HepG2 (cell line): ENCODE results near the gene FCN3. TPM values are rescaled to one million over a fixed set of nuclear protein-coding genes. Genes with fewer than 3 reads are reported as not detected.
A peak's percentile ranks its signal among the peaks of the same experiment; 100 is the strongest.

Source experiments
- AGO1 ChIP-seq: fragments of 200-400 bp; formaldehyde crosslinking; IDR thresholded peaks from 2 replicates; pipeline ENCODE4 v1.6.1; 2017; ENCODE audit warnings: mild to moderate bottlenecking, low read depth, low read length, moderate library complexity; ENCODE audit not compliant: poor library complexity, severe bottlenecking
- CBFB ChIP-seq: sonication (generic); formaldehyde crosslinking; IDR thresholded peaks from 2 replicates; pipeline ENCODE4 v1.4.0; 2020; ENCODE audit warnings: missing genetic modification reagents
- CEBPZ ChIP-seq: IDR thresholded peaks from 2 replicates; pipeline ENCODE4 v1.6.1; 2012; ENCODE audit warnings: low read length, improper control_type of control experiment
- HNRNPL ChIP-seq: fragments of 200-400 bp; formaldehyde crosslinking; IDR thresholded peaks from 2 replicates; pipeline ENCODE4 v1.6.1; 2017; ENCODE audit warnings: mild to moderate bottlenecking, low read depth, low read length
- MEIS1 ChIP-seq: sonication (generic); formaldehyde crosslinking; IDR thresholded peaks from 2 replicates; pipeline ENCODE4 v1.9.0; 2021; ENCODE audit warnings: mild to moderate bottlenecking, missing genetic modification reagents, moderate library complexity, borderline replicate concordance
- PAXIP1 ChIP-seq: sonication (generic); formaldehyde crosslinking; conservative IDR thresholded peaks from 2 replicates; pipeline ENCODE4 v1.4.0; 2020; ENCODE audit warnings: mild to moderate bottlenecking, missing genetic modification reagents, moderate library complexity
- POGK ChIP-seq: sonication (generic); formaldehyde crosslinking; conservative IDR thresholded peaks from 2 replicates; pipeline ENCODE4 v1.8.0; 2022; ENCODE audit warnings: mild to moderate bottlenecking, moderate library complexity, missing genetic modification reagents
- RFXAP ChIP-seq: sonication (generic); formaldehyde crosslinking; IDR thresholded peaks from 2 replicates; pipeline ENCODE4 v1.4.0; 2020; ENCODE audit warnings: missing genetic modification reagents, borderline replicate concordance
- SPEN ChIP-seq: sonication (generic); formaldehyde crosslinking; IDR thresholded peaks from 2 replicates; pipeline ENCODE4 v1.5.1; 2020; ENCODE audit warnings: low read depth, mild to moderate bottlenecking, missing genetic modification reagents
- TFE3 ChIP-seq: IDR thresholded peaks from 2 replicates; pipeline ENCODE4 v1.6.1; 2016
- ZGPAT ChIP-seq: IDR thresholded peaks from 2 replicates; pipeline ENCODE4 v1.6.1; 2016; ENCODE audit warnings: mild to moderate bottlenecking
- ZNF205 ChIP-seq: IDR thresholded peaks from 2 replicates; pipeline ENCODE4 v1.6.1; 2018; ENCODE audit warnings: missing biosample characterization, missing genetic modification reagents
- ZNF331 ChIP-seq: sonication (generic); formaldehyde crosslinking; IDR thresholded peaks from 2 replicates; pipeline ENCODE4 v1.4.0; 2020; ENCODE audit warnings: missing genetic modification reagents
- ZNF468 ChIP-seq: sonication (generic); formaldehyde crosslinking; IDR thresholded peaks from 2 replicates; pipeline ENCODE4 v1.8.0; 2022; ENCODE audit warnings: mild to moderate bottlenecking, moderate library complexity, missing genetic modification reagents
- ZNF704 ChIP-seq: sonication (generic); formaldehyde crosslinking; IDR thresholded peaks from 2 replicates; pipeline ENCODE4 v1.8.1; 2023; ENCODE audit warnings: mild to moderate bottlenecking, inconsistent platforms, moderate library complexity, missing genetic modification reagents, borderline replicate concordance
- polyA plus RNA-seq, 8 experiments: library from polyadenylated mRNA; depleted of rRNA in 3 of 8; stranded (reverse) in 7 of 8; unstranded in 1 of 8; fragments of >200 nt; fragmentation: Illumina TruSeq in 4 of 8; extraction: Trizol in 4 of 8; gene quantifications; 2 replicates each; pipeline versions ENCODE4 v1.2.1 to v1.2.3, GENCODE V29; 2011 to 2016; ENCODE audit warnings: low read depth in 4 of 8, missing spikeins in 1 of 8, mixed read lengths in 1 of 8; ENCODE audit not compliant: insufficient read depth in 1 of 8
- total RNA-seq, 5 experiments: library from RNA; depleted of rRNA; stranded (reverse); fragments of >200 nt; fragmentation: Illumina TruSeq; extraction: Trizol; gene quantifications; 2 replicates each; pipeline ENCODE4 v1.2.3, GENCODE V29; 2016; ENCODE audit warnings: low read depth in 1 of 5

FCN3 gene
- total and polyA plus RNA-seq, 2 of the 13 experiments (the other 11 are each of a cell fraction or from before 2014, with no cell fraction given): not detected

- TF ChIP-seq ZGPAT (peak; percentile 87), TFE3 (CRISPR knock-in tag) (peak; percentile 55; the same call in 1 of the 2 replicates), ZNF468 (CRISPR knock-in tag) (no peak), MEIS1 (CRISPR knock-in tag) (no peak), CEBPZ (no peak), POGK (CRISPR knock-in tag) (0 out of 2 replicates have a peak, but pooled peaks have one; percentile 64), RFXAP (CRISPR knock-in tag) (no peak), CBFB (no peak), ZNF704 (no peak), SPEN (CRISPR knock-in tag) (peak; percentile 50), AGO1 (peak; percentile 63), HNRNPL (peak; percentile 82), ZNF331 (CRISPR knock-in tag) (peak; percentile 62), ZNF205 (CRISPR knock-in tag) (no peak), PAXIP1 (CRISPR knock-in tag) (no peak)
Observed at GRCh38 chr1:27341525-27342252, 32.9 kb downstream of the FCN3 start, which contains the start of gene SYTL1 (continued).
